ENCODE results near the gene JCAD.
"Not testable (repeated sequence)": the region's sequence is repeated elsewhere in the genome, so short reads cannot be mapped to it uniquely, and the experiment has no call there.

JCAD gene, protein sequence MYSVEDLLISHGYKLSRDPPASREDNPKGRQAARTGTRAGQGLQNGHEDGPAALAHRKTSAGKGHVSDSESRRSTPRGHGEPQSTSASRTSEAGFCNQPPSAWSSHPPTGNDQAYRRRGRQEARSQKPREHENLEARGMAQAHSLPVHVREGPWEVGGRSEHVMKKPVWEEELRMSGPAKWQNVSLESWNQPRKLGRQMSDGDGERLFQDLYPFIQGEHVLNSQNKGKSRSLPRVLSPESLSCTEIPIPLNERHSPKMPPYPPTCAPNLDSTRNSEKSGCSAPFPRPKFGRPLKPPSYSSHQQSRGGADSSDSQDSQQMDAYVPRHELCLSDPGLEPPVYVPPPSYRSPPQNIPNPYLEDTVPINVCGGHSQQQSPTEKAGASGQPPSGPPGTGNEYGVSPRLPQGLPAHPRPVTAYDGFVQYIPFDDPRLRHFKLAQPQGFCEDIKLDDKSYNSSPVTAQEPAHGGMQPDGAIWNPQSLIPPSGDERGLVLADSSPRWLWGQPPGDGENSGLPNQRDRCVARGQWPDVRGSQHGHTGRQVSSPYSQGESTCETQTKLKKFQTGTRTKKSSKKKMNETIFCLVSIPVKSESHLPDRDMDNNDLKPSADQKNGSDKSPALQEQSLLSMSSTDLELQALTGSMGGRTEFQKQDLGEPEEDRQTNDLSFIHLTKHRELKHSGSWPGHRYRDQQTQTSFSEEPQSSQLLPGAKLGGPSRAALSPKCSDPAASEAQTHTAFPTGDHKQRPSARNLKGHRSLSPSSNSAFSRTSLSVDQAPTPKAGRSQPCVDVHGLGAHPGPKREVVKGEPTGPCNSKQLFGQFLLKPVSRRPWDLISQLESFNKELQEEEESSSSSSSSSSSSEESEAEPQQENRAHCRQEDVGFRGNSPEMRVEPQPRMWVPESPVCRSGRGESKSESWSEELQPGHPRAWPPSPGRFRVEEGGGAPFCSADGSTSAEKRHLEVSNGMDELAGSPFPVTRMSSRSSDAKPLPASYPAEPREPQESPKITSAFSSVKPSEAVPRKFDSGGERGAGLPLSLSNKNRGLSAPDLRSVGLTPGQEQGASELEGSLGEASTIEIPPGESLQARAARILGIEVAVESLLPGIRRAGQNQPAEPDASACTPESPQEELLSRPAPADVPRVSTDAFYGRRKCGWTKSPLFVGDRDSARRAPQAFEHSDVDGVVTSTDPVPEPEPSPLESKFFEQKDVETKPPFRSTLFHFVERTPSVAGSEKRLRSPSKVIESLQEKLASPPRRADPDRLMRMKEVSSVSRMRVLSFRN (N-terminal part only)

DNA sequence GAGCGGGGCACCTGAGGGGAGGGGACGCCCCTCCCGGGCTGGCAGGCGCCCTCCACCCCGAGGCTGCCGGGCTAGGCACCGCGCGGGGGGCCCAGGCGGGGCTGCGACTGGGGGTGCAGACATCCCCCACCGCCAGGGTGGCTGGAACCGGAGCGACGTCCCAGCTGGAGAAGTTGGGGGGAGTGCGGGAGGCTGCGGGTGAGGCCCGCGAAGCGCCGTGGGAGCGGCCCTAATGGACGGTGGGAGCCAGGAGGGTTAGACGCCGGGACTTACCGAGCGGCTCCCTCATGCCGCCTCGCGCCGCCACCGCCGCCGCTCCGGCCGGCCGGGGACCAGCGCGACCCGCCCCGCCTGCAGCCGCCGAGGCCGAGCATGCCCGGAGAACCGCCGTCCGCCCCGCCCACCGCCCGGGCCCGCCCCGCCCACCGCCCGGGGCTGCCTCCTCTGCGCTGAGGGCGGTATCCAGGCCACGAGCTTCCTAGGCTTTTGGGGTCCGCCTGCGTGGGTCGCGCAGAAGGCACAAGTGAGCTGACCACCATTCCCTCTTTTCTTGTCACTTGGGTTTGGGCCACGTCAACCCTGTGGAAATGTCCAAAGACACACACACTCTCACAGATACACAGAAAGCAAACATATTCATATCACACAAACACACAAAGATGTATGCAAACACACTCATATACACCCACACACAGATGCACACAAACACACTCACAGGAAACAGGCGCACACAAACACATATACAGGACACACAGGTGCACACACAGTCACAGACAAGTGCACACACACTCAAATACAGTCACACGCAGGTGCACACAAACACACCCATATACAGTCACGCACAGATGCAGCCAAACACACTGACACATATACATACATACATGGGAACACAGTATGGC lies at the start of gene JCAD:
Gene JCAD, minus strand, starts transcription at position 378 of the 899 bp plus-strand sequence. CDS start 11,774 bp downstream, outside the sequence.
- DNase-seq: peak in 38 of 42 donors; percentile 32 to 81 (median 60)
- intact Hi-C loops (cut with DNase I): no loop called here

DNA sequence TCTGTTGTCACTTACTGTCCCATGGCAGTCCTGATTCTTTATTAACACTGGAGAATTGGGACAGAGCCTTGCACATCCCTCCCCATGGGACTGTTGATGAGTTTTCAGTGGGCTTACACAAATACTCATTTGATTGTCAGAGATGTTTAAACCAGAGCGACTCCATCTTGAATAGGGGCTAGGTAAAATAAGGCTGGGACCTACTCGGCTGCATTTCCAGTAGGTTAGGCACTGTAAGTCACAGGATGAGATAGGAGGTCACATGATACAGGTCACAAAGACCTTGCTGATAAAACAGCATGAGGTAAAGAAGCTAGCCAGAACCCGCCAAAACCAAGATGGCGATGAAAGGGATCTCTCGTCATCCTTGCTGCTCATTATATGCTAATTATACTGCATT lies 47.6 kb upstream of the JCAD start:
- no peak for DNase-seq
- intact Hi-C loops (cut with DNase I): no loop called here

DNA sequence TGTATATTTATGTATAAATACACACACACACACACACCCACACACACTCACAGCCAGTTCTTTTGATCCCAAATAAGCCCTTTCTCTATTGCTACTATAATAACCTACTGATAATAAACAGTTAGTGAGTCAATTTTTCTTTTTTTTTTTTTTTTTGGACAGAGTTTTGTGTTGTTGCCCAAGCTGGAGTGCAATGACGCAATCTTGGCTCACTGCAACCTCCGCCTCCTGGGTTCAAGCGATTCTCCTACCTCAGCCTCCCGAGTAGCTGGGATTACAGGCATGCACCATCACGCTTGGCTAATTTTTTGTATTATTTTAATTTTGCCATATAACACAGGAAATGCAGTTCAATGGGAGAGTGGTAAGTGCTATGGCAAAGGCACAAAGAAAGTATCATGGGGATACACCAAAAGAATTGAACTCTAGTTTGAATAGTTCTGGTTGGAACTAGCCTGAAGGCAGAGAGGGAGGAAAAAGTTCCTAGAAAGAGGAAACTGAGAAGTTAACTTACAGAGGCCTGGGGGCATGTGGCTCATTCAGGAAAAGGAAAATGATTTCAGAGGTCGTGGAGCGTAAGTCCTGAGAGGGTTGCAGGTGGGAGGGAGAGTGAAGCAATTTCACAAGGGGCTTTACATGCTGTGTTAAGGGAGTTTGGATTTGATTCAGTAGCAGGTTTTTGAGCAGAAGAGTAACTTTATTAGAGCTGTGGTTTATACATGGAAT lies 44.4 kb upstream of the JCAD start:
- DNase-seq: no peak
- intact Hi-C loops (cut with DNase I): no loop called here

DNA sequence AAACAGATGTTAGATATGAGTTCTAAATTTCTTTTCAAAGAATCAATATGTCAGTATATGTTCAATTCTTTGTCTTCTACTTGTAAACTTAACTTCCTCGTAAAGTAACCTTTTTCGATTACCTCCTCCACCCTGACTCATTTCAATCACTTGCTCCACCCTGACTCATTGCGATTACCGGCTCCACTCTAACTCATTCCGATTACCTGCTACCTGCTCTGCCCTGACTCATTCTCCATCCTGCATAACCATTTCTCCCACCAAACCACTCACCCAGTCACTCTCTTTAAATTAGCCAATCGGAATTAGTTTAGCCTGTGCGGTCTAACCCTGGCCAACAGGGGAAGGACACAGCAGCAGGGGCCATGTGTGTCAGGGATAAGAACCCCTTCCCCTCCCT lies 40.3 kb upstream of the JCAD start:
- intact Hi-C loops (cut with DNase I): not testable (repeated sequence)
- peak in 13 of 42 donors; percentile 20 to 74 (median 46) for DNase-seq

DNA sequence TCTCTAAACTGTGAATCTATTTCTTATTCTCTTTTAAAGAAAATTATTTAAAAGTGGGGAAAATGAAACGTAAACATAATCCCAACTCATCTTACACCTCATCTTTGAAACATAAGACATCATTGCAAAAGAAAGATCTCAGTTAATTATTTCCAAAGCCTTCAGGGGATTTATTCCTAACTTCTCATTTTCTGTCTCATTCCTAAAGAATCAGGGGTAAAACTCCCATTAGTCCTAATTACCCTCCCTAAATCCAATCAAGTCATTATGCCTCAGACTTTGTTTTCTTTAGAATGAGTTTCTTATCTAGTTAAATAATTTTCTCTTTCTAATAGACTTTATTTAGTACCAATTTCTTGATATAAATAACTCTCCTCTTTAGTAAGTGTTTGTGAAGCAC lies 39.7 kb upstream of the JCAD start:
- intact Hi-C loops (cut with DNase I): no loop called here
- DNase-seq: no peak

DNA sequence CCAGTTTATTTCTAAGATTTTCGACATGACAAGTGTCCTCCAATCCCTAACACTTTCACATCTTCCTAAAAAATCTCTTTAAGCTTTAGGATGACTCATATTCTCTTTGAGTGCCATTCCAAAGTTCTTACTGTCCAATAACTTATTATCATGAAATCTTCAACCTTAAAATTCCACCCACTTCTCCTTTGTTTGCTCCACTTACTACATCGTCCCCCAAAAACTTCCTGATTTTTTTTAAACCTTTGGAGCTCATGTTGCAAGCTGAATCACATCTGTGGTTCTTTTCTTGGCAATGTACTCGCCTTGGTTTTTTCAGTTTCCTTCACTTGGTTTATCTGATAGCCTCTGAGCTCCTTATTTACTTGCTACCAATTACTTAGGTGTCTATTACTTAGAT lies 39.2 kb upstream of the JCAD start:
- intact Hi-C loops (cut with DNase I): no loop called here
- DNase-seq: no peak

DNA sequence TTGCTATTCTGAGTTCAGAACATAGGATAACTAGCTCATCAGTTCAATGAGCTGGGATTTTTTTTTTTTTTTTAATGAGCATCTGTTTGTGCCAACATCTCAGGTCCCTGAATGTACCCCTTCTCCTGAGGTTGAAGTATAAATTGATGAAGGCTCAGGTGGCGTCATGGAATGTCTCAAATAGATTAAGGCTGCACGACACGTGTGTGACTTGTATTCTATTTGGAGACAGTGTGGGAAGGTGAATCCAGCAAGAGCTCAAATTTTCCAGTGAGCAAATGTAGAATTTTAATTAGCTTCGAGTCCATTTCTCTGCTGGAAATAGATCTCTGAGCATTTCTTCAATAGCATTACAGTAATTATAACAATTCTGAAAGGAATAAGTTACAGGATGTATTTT lies 37.2 kb upstream of the JCAD start:
- peak in 11 of 42 donors; percentile 14 to 64 (median 44) for DNase-seq
- intact Hi-C loops (cut with DNase I): no loop called here

DNA sequence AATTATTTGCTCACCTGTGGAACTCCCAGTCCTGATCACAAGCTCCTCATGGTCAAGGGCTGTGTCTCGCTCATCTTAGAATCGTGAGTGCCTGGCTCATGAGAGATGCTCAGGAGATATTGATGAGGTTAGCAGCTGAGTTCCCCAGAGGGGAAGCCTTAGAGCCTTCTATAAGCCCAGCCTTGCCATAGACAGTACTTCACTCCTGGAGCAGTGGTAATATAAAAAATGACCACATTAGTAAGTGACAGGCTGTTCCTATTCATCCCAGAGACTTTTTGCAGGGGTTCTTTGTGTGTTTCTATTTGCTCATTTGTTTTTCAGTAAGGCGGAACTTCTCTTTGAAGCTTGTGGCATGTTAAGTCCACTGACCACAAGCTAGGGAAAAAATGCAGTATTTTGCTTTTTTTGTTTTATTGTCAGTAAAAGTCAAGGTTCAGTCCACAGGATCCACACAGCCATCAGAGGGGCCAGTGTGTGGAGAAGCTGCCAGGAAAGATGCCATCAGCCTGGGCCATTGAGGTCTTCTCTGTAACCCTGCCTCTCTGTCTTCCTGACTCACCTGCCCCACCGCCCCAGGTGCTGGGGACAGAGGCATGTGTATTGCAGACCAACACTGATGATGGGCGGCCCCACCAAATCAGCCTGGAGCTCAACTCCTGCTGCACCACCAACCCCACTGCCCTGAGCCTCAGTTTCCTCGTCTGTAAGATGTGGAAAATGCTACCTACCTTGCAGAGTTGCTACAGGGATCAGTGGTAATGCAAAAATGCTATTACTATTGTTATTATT lies 36.4 kb upstream of the JCAD start:
- DNase-seq: no peak
- intact Hi-C loops (cut with DNase I): no loop called here

DNA sequence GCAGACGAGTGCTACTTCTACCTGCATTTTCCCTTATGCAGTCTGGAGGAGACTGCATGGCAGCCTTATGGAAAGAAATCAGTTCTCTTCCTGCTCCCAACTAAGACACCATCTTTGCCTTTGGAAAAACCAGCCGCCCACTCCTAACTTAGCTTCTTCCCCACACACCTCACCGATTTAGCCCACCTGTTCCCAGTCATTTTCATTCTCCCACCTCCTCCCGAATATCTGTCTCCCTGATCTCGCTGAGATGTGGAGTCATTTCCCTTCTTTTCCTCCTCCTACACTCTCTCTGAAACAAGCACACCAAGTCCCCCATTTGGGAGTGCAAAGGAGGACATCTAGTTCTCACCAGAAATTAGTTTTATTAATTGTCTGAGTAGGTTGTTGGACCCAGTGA lies 35.2 kb upstream of the JCAD start:
- intact Hi-C loops (cut with DNase I): no loop called here
- DNase-seq: peak in 33 of 42 donors; percentile 18 to 88 (median 61)

DNA sequence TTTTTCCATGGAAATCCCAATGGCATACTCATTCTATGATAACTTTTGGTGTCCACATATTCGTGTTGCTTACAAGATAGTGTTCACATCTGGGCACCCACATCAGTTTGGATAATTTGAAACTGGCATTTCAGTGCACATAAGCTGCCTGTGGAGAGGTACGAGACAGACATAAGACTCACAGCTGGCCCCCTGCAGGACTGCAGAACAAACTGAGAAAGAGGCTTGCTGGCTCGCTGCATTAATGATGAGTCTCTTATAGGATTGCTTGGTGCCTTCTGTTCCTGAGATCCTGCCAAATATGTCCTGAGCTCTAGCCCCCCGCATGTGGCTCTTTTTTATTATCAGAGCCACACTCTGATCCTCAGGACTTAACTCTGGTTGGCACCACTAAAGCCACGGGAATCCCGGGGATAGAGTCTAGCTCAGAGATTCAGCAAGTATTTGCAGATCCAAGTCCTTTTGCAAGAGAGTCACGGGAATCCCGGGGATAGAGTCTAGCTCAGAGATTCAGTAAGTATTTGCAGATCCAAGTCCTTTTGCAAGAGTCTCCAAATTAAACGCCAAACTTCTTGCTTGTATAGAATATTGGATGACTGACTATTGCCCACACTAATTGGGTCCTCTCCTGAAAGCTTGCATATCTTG lies 34.0 kb upstream of the JCAD start:
- intact Hi-C loops (cut with DNase I): no loop called here
- DNase-seq: no peak

DNA sequence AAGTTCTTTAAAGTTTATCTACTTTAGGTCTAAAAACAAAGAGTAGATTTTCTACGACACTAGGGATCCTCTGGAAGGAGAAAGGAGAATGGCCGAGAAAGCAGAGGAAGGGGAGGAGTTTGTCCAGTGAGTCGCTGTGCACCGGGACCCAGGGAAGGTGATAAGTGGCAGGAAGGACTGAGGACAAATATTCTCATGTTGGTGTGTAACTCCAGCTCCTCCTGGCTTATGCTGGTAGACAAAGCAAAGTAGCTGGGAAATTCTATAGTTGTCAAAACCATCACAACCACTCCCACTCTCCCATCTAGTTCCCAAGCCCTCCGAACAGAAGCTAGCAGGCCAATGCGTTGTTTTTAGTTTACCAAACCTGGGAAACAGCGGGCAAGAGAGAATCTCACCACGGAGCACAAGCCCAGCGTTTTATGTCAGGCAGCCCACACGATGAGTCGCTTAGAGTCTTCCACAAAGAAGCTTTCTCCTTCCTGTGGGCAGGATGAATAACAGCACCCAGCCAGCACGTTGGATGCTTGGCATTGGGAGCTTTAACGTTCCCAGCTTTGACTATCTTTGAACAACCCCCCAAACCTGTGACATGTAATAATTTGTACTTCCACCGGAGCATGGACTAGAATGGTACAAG lies 32.9 kb upstream of the JCAD start:
- intact Hi-C loops (cut with DNase I): no loop called here
- peak in 14 of 42 donors; percentile 25 to 59 (median 48) for DNase-seq

DNA sequence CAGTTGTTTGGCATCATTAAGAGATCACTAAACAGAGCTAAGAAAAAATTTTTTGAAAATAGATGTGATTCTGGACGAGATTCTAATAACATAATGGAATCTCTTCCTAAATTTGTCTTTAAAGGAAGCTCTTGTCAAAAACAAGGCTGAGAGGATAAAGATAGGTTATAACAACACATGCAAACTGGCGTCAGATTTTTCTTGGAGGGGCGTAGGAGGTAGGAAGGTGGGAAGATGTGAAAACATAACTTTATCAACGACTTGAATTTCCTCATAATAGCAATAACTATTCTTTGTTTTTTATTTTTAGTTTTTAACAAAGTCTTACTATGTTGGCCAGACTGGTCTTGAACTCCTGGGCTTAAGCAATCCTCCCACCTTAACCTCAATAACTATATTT lies 31.8 kb upstream of the JCAD start:
- DNase-seq: peak in 10 of 42 donors; percentile 20 to 68 (median 41)
- intact Hi-C loops (cut with DNase I): no loop called here

DNA sequence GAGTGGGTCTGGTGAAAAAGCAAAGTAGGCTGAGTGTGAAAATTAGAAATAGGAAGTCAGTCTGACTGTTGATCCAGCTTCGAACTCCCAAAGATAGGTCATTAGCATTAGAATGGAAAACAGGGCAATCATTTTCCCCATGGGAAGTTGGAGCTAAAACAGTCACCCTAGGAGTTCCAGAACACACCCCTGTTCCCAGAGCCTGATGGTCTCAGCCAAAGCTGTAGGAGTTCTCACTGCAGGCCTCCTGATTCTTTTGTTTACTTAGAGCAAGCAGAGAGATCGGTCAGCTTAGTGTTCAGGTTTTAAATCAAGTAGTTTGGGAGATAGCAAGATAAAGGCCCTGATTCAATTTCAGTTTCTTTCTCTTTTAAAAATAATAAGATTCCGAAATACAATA lies 28.8 kb upstream of the JCAD start:
- intact Hi-C loops (cut with DNase I): no loop called here
- no peak for DNase-seq

DNA sequence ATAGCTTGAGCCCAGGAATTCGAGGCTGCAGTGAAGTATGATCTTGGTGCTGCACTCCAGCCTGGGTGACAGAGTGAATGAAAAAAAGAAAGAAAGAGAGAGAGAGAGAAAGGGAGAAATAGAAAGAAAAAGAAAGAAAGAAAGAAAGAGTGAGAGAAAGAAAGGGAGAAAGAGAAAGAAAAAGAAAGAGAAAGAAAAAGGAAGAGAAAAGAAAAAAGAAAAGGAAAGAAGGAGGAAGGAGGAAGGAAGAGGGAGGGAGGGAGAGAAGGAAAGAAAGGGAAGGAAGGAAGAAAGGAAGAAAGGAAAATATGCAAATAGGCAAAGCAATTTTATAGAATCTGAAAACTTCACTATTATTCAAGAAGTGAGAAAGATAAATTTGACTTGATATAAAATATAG lies 24.5 kb upstream of the JCAD start:
- DNase-seq: no peak
- intact Hi-C loops (cut with DNase I): no loop called here

DNA sequence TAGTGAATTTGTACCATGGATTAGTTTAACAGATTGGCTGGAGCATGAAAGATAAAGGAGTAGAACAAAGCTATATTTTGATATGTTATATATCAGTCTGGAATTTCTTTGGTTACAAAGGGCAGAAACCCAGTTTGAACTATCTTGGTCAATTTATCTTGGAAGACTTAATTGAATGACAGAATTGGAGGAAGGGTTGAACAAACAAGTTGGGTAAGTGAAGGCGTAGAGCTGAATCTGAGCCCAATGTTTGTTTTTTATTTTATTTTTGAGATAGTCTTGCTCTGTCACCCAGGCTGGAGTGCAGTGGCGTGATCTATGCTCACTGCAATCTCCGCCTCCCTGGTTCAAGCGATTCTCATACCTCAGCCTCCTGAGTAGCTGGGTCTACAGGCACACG lies 21.8 kb upstream of the JCAD start:
- DNase-seq: no peak
- intact Hi-C loops (cut with DNase I): no loop called here

DNA sequence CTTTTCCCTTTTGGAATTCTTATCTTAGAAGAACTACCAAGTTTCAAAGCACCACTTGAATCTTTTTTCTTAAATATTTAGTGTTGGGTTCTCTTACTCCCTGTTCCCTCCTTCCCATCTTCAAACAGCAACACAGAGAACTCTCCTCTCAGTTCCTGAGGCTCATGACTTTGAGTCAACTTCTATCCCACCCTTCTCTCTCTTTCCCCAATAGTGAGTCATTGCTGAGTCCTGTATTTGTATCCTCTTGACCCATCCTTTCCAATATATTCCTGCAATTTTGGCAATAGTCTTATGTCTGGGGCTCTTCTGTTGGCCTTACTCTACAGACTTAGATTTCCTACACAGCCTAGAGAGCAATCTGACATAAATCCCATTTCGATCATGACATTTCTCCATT lies 20.8 kb upstream of the JCAD start:
- no peak for DNase-seq
- intact Hi-C loops (cut with DNase I): no loop called here

Data from head of caudate nucleus (tissue), 42 donors.